GM12878 (cell line): ENCODE results near the gene ALMS1. TPM values are rescaled to one million over a fixed set of nuclear protein-coding genes. Genes with fewer than 3 reads are reported as not detected.

Experiments
- ATAC-seq: fragments of 200-7000 bp; cut with Tn5 transposase; 3 replicates; pipeline ENCODE4 v1.9.1; 2020; ENCODE audit warnings: mild to moderate bottlenecking, moderate library complexity
- BruUV-seq: library from RNA; stranded (reverse); fragments of 400-500 nt; replicated peaks from 2 replicates; lab custom pipeline; 2021; lab: Mats Ljungman, UMichigan
- CTCF ChIA-PET: fragments of 300-600 bp; sonication (Branson Sonifier 250); formaldehyde crosslinking; extraction: SDS; loops from one replicate; lab custom pipeline; 2021; ENCODE audit warnings: inconsistent platforms; lab: Yijun Ruan, JAX
- POLR2A ChIA-PET: fragments of 350-600 bp; formaldehyde crosslinking; extraction: SDS; loops from one replicate; lab custom pipeline; 2021; ENCODE audit warnings: inconsistent platforms; lab: Charles Lee
- RAD21 ChIA-PET: fragments of 300-600 bp; sonication (Branson Sonifier 250); formaldehyde crosslinking; loops from one replicate; lab custom pipeline; 2023; ENCODE audit warnings: antibody characterized with exemption; ENCODE audit not compliant: unreplicated experiment; lab: Charles Lee
- SMC1A ChIA-PET: fragments of 300-600 bp; sonication (Branson Sonifier 250); formaldehyde crosslinking; loops from one replicate; lab custom pipeline; 2023; ENCODE audit not compliant: unreplicated experiment, uncharacterized antibody; lab: Charles Lee
- DNase-seq: peaks from one replicate; pipeline ENCODE4 v3.0.0-alpha.2; 2011; ENCODE audit warnings: low read depth, low spot score
- FAIRE-seq: peaks from 3 replicates; lab custom pipeline; 2011; peaks lifted over from hg19 to GRCh38; lab: Jason Lieb, UNC
- H2AFZ ChIP-seq: 2 replicates; pipeline ENCODE4 v1.6.0; 2011; ENCODE audit warnings: low read depth, low read length, control low read depth; ENCODE audit not compliant: control insufficient read depth
- H3K27ac ChIP-seq: 2 replicates; pipeline ENCODE4 v1.5.1; 2011; ENCODE audit warnings: control low read depth; ENCODE audit not compliant: control insufficient read depth, insufficient read depth
- H3K27me3 ChIP-seq, 2 experiments: replicated peaks in 1 of 2; 2 replicates each; pipeline versions ENCODE4 v1.6.0 to v1.6.1; 2011; ENCODE audit warnings: low read length in 1 of 2; ENCODE audit not compliant: control insufficient read depth in 2 of 2, insufficient read depth in 2 of 2
- H3K36me3 ChIP-seq, 2 experiments: 2 replicates each; pipeline ENCODE4 v1.5.1; 2011; ENCODE audit warnings: low read length in 1 of 2; ENCODE audit not compliant: control insufficient read depth in 2 of 2, insufficient read depth in 2 of 2
- H3K4me1 ChIP-seq: 2 replicates; pipeline ENCODE4 v1.6.1; 2011; ENCODE audit warnings: mild to moderate bottlenecking, low read length, moderate library complexity, mixed read lengths; ENCODE audit not compliant: control insufficient read depth, insufficient read depth
- H3K4me2 ChIP-seq: 2 replicates; pipeline ENCODE4 v1.6.0; 2011; ENCODE audit warnings: control low read depth; ENCODE audit not compliant: control insufficient read depth, insufficient read depth
- H3K4me3 ChIP-seq: fragments of 200-600 bp; sonication (generic); 2 replicates; pipeline ENCODE4 v1.5.1; 2016
- H3K79me2 ChIP-seq: 2 replicates; pipeline ENCODE4 v1.6.0; 2011; ENCODE audit warnings: low read length; ENCODE audit not compliant: control insufficient read depth, insufficient read depth
- H3K9ac ChIP-seq: 2 replicates; pipeline ENCODE4 v1.8.0; 2011; ENCODE audit warnings: low read length, control low read depth, mixed read lengths; ENCODE audit not compliant: control insufficient read depth, insufficient read depth
- H3K9me3 ChIP-seq: replicated peaks from 3 replicates; pipeline ENCODE4 v1.5.1; 2011; ENCODE audit warnings: mild to moderate bottlenecking, low read length; ENCODE audit not compliant: control insufficient read depth, insufficient read depth
- H4K20me1 ChIP-seq: 2 replicates; pipeline ENCODE4 v1.6.0; 2011; ENCODE audit not compliant: control insufficient read depth, insufficient read depth
- CBX5 ChIP-seq: sonication (generic); IDR thresholded peaks from 2 replicates; pipeline ENCODE4 v1.6.1; 2016; ENCODE audit warnings: low read depth, moderate library complexity, mild to moderate bottlenecking, inconsistent platforms
- CHD1 ChIP-seq: IDR thresholded peaks from 2 replicates; pipeline ENCODE4 v1.6.1; 2012; ENCODE audit warnings: low read depth, low read length, improper control_type of control experiment
- CREM ChIP-seq: IDR thresholded peaks from 2 replicates; pipeline ENCODE4 v1.6.1; 2014; ENCODE audit warnings: antibody characterized with exemption, low read depth
- CUX1 ChIP-seq: IDR thresholded peaks from 2 replicates; pipeline ENCODE4 v1.6.1; 2012; ENCODE audit warnings: improper control_type of control experiment, low read depth, low read length; ENCODE audit not compliant: insufficient replicate concordance
- EZH2 ChIP-seq: IDR thresholded peaks from 2 replicates; pipeline ENCODE4 v1.6.1; 2012; ENCODE audit warnings: low read depth, mild to moderate bottlenecking, control low read depth, inconsistent platforms, low read length, borderline replicate concordance; ENCODE audit not compliant: control insufficient read depth
- HDGF ChIP-seq: fragments of 450-650 bp; IDR thresholded peaks from 2 replicates; pipeline ENCODE4 v1.6.1; 2016; ENCODE audit warnings: antibody characterized with exemption
- MEF2B ChIP-seq: fragments of 450-650 bp; IDR thresholded peaks from 2 replicates; pipeline ENCODE4 v1.6.1; 2018; ENCODE audit warnings: mild to moderate bottlenecking, moderate library complexity; ENCODE audit not compliant: partially characterized antibody, poor library complexity, severe bottlenecking
- NBN ChIP-seq: fragments of 450-650 bp; IDR thresholded peaks from 2 replicates; pipeline ENCODE4 v1.6.1; 2016
- POLR2AphosphoS5 ChIP-seq: IDR thresholded peaks from 2 replicates; pipeline ENCODE4 v1.6.1; 2011; ENCODE audit warnings: mild to moderate bottlenecking, low read length, inconsistent platforms
- RUNX3 ChIP-seq: IDR thresholded peaks from 2 replicates; pipeline ENCODE4 v1.6.1; 2012; ENCODE audit warnings: low read length, inconsistent platforms
- SPI1 ChIP-seq: IDR thresholded peaks from 2 replicates; pipeline ENCODE4 v1.6.1; 2011; ENCODE audit warnings: low read depth, mild to moderate bottlenecking, low read length, moderate library complexity, borderline replicate concordance; ENCODE audit not compliant: insufficient read depth
- TCF3 ChIP-seq: IDR thresholded peaks from 2 replicates; pipeline ENCODE4 v1.6.1; 2012; ENCODE audit warnings: low read depth, mild to moderate bottlenecking, low read length, borderline replicate concordance; ENCODE audit not compliant: insufficient read depth
- WGBS: methylation state at CpG from one replicate; pipeline ENCODE4 v1.1.6; 2016; ENCODE audit warnings: low lambda C conversion rate; ENCODE audit not compliant: insufficient replicate concordance, insufficient coverage; ENCODE audit errors: missing lambda C conversion rate; 5-methylcytosine and 5-hydroxymethylcytosine counted together
- in situ Hi-C: fragments of 300-500 bp; cut with MboI; formaldehyde crosslinking; loops from 9 replicates; pipeline ENCODE4 v1.14.3; 2018; ENCODE audit warnings: mixed read lengths
- intact Hi-C: fragments of 100-400 bp; cut with micrococcal nuclease; formaldehyde crosslinking; loops from one replicate; pipeline ENCODE4 v1.14.2; 2022; ENCODE audit not compliant: unreplicated experiment
- polyA plus RNA-seq, 11 experiments: library from polyadenylated mRNA; depleted of rRNA in 4 of 11; unstranded in 6 of 11; stranded (reverse) in 5 of 11; fragments of >200 nt; fragmentation: Nextera tagmentation in 4 of 11; fragmentation: Illumina TruSeq in 1 of 11; extraction: Ambion mirVana in 4 of 11; extraction: Trizol in 1 of 11; gene quantifications; 1 replicate in 1 of 11; 2 replicates in 10 of 11; pipeline versions ENCODE4 v1.2.1 to v1.2.3, GENCODE V29; 2011 to 2016; ENCODE audit warnings: inconsistent platforms in 2 of 11, missing spikeins in 2 of 11, low read depth in 1 of 11
- total RNA-seq, 4 experiments: library from RNA; depleted of rRNA in 3 of 4; stranded (reverse); fragments of >200 nt in 3 of 4; fragmentation: Illumina TruSeq in 1 of 4; extraction: Trizol in 1 of 4; gene quantifications; 2 replicates each; pipeline versions ENCODE4 v1.2.1 to v1.2.3, GENCODE V29; 2013 to 2021

ALMS1 gene
- total and polyA plus RNA-seq, 10 of the 15 experiments (the other 5 are each of a cell fraction or from before 2014, with no cell fraction given), result 1.1 to 25.8 (median 10.6) TPM

DNA sequence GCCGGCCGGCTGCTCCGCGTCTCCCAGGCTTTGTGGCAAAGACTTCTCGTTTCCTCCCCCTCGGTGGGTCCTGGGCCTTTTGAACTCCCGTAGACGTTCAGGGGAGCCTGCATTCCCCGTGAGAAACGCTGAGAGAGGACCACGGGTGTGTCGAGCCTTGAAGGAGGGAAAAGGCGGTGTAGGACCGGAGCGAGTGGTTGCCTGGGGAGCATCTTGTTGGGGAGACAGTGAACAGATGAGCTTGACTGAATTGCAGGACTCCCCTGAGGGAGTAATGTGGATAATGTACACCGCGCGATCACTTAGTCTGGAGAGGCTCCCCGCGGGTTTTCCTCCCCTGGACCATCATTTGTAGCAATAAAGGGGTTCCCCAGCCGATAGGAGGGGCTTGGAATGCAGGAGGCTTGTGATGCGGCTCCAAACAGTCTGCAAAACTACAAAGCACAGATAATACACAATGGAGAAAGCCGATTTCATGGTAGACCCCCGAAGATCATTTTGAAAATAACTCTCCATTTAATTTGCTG is 769 bp downstream of the ALMS1 start:
- no peaks in the 10 kb centered on the region for H3K36me3 ChIP-seq
- no peak for FAIRE-seq
- peak overlapping the region; percentile 86 for H3K9ac ChIP-seq
- ChIA-PET POLR2A (no interaction called here), SMC1A (interaction anchor here (1.1 kb wide), 1 partner anchor 107 kb away, joined by 3 read pairs; no protein-coding TSS in a partner anchor), CTCF (interaction anchor here (1.2 to 1.4 kb wide), 2 partner anchors 96 to 216 kb away, joined by 4 read pairs; no protein-coding TSS in a partner anchor), RAD21 (interaction anchor here (1.2 kb wide), 1 partner anchor 35 kb away, joined by 3 read pairs; no protein-coding TSS in a partner anchor)
- no peaks in the 10 kb centered on the region for H3K27me3 ChIP-seq
- H3K4me2 ChIP-seq, result peak overlapping the region; percentile 56
- H2AFZ ChIP-seq, result peak overlapping the region; percentile 95
- no peaks in the 10 kb centered on the region for H4K20me1 ChIP-seq
- no peaks in the 10 kb centered on the region for H3K9me3 ChIP-seq
- H3K27ac ChIP-seq, result peak overlapping the region; percentile 68
- in situ Hi-C loops, result no loop called here
- 1% methylated on average over 24 of the region's 24 CpGs for WGBS
- H3K79me2 ChIP-seq, result peaks cover 14% of the 10 kb centered on the region
- H3K4me1 ChIP-seq, result no peaks in the 10 kb centered on the region
- ATAC-seq, result peak; percentile 23
- no peak for DNase-seq
- intact Hi-C loops, result loop anchor here (5.0 to 10.0 kb wide), 2 partner anchors 154 to 218 kb away; partner anchors contain the start of genes CCT7 and PRADC1
- H3K4me3 ChIP-seq, result peak overlapping the region; percentile 91
- no TSS peak for BruUV-seq
- no peak for TF ChIP-seq EZH2
- TF ChIP-seq RUNX3, result peak; percentile 29; the same call in 1 of the 2 replicates
- TF ChIP-seq NBN, result 0 out of 2 replicates have a peak, but pooled peaks have one; percentile 29
- TF ChIP-seq CREM, result 0 out of 2 replicates have a peak, but pooled peaks have one; percentile 1
- TF ChIP-seq CUX1, result no peak
- 0 out of 2 replicates have a peak, but pooled peaks have one; percentile 47 for TF ChIP-seq POLR2AphosphoS5
- 0 out of 2 replicates have a peak, but pooled peaks have one; percentile 15 for TF ChIP-seq SPI1
- TF ChIP-seq CBX5, result no peak
- TF ChIP-seq TCF3, result peak; percentile 68; the same call in 1 of the 2 replicates
- no peak for TF ChIP-seq HDGF
- TF ChIP-seq MEF2B, result no peak
- TF ChIP-seq CHD1, result no peak
